ENCODE data around the gene FAM149A.

- TF ChIP-seq, protein P1, sequence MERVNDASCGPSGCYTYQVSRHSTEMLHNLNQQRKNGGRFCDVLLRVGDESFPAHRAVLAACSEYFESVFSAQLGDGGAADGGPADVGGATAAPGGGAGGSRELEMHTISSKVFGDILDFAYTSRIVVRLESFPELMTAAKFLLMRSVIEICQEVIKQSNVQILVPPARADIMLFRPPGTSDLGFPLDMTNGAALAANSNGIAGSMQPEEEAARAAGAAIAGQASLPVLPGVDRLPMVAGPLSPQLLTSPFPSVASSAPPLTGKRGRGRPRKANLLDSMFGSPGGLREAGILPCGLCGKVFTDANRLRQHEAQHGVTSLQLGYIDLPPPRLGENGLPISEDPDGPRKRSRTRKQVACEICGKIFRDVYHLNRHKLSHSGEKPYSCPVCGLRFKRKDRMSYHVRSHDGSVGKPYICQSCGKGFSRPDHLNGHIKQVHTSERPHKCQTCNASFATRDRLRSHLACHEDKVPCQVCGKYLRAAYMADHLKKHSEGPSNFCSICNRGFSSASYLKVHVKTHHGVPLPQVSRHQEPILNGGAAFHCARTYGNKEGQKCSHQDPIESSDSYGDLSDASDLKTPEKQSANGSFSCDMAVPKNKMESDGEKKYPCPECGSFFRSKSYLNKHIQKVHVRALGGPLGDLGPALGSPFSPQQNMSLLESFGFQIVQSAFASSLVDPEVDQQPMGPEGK (CRISPR knock-in tag; IDR thresholded peaks at IDR 0.05; ENCODE audit: borderline replicate concordance) = no peak
- no peak for TF ChIP-seq RARB (CRISPR knock-in tag; IDR thresholded peaks at IDR 0.05)
- TF ChIP-seq ZNF70 (CRISPR knock-in tag; IDR thresholded peaks at IDR 0.05) = no peak
- no peak for TF ChIP-seq ARNTL (CRISPR knock-in tag; IDR thresholded peaks at IDR 0.05; ENCODE audit: borderline replicate concordance, low read depth)
- no peak for TF ChIP-seq PPARA (CRISPR knock-in tag; IDR thresholded peaks at IDR 0.05; ENCODE audit: borderline replicate concordance)
- TF ChIP-seq, protein P2, sequence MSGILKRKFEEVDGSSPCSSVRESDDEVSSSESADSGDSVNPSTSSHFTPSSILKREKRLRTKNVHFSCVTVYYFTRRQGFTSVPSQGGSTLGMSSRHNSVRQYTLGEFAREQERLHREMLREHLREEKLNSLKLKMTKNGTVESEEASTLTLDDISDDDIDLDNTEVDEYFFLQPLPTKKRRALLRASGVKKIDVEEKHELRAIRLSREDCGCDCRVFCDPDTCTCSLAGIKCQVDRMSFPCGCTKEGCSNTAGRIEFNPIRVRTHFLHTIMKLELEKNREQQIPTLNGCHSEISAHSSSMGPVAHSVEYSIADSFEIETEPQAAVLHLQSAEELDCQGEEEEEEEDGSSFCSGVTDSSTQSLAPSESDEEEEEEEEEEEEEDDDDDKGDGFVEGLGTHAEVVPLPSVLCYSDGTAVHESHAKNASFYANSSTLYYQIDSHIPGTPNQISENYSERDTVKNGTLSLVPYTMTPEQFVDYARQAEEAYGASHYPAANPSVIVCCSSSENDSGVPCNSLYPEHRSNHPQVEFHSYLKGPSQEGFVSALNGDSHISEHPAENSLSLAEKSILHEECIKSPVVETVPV (CRISPR knock-in tag; IDR thresholded peaks at IDR 0.05) = no peak
- no peak for TF ChIP-seq ZFP30 (CRISPR knock-in tag; IDR thresholded peaks at IDR 0.05)
- no peak for TF ChIP-seq ZFP3 (CRISPR knock-in tag; IDR thresholded peaks at IDR 0.05)
- TF ChIP-seq ZNF565 (CRISPR knock-in tag; conservative IDR thresholded peaks at IDR 0.05; ENCODE audit: low read depth) = no peak
- no peak for TF ChIP-seq CSDC2 (CRISPR knock-in tag; IDR thresholded peaks at IDR 0.05)
- TF ChIP-seq, protein P3, sequence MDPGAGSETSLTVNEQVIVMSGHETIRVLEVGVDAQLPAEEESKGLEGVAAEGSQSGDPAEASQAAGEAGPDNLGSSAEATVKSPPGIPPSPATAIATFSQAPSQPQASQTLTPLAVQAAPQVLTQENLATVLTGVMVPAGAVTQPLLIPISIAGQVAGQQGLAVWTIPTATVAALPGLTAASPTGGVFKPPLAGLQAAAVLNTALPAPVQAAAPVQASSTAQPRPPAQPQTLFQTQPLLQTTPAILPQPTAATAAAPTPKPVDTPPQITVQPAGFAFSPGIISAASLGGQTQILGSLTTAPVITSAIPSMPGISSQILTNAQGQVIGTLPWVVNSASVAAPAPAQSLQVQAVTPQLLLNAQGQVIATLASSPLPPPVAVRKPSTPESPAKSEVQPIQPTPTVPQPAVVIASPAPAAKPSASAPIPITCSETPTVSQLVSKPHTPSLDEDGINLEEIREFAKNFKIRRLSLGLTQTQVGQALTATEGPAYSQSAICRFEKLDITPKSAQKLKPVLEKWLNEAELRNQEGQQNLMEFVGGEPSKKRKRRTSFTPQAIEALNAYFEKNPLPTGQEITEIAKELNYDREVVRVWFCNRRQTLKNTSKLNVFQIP (CRISPR knock-in tag; IDR thresholded peaks at IDR 0.05; ENCODE audit: borderline replicate concordance, low read depth) = no peak
Measured at GRCh38 chr4:186188107-186188506, 83.6 kb downstream of the FAM149A start.

Measured in SK-N-SH treated with all-trans-retinoic acid at 6 μM for 48 hours (cell line).